Measurements from ENCODE around the gene RPS27L.

The RPS27L gene

DNA sequence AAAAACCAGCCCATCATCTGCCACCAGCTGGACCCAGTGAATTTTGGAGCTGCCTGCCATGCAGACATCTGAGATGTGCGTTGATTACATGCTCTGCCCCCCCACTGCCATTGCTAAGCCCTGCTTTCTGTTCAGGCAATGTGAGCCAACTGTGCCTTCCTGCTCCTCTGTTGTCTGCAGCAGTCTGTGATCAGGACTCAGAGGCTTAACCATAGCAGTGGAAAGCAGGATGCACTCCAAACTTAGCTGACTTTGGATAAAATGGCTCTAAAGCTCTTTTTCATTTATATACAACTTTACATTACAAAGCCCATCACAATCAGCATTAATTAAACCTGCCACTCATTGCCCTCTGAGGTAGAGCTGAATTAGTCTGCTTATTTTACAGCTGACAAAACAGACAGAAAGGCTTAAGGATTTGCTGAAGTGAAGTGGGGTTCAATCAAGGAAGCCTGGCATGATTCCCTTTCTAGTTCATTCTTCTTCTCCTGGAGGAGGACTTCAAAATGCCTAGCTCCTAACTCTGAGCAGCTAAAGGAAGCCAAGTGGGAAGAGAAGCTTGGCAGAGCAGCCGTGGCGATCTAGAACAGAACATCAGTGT lies 15.7 kb upstream of the RPS27L start:
- TF ChIP-seq, protein P1, sequence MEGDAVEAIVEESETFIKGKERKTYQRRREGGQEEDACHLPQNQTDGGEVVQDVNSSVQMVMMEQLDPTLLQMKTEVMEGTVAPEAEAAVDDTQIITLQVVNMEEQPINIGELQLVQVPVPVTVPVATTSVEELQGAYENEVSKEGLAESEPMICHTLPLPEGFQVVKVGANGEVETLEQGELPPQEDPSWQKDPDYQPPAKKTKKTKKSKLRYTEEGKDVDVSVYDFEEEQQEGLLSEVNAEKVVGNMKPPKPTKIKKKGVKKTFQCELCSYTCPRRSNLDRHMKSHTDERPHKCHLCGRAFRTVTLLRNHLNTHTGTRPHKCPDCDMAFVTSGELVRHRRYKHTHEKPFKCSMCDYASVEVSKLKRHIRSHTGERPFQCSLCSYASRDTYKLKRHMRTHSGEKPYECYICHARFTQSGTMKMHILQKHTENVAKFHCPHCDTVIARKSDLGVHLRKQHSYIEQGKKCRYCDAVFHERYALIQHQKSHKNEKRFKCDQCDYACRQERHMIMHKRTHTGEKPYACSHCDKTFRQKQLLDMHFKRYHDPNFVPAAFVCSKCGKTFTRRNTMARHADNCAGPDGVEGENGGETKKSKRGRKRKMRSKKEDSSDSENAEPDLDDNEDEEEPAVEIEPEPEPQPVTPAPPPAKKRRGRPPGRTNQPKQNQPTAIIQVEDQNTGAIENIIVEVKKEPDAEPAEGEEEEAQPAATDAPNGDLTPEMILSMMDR (conservative IDR thresholded peaks at IDR 0.05; ENCODE audit: low read length): no peak
- no peak overlapping the region for H3K4me3 ChIP-seq (ENCODE audit: low read length)
- DNase-seq (ENCODE audit: low read depth): no peak

DNA sequence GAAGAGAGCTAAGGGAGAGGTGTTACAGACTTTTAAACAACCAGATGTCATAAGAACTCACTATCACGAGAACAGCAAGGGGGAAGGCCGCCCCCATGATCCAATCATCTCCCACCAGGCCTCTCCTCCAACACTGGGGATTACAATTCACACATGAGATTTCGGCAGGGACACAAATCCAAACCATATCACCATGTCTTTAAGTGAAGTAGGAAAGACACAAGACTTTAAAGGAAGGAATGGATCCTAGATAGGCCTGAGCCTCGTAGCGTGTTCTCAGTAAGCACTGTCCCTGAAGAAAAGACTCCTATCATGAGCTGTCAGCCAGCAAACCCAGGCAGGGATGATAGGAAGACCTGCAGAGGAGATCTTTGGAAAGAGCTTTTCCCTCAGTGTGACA lies 15.1 kb upstream of the RPS27L start:
- no peak for DNase-seq (ENCODE audit: low read depth)
- no peak overlapping the region for H3K4me3 ChIP-seq (ENCODE audit: low read length)

DNA sequence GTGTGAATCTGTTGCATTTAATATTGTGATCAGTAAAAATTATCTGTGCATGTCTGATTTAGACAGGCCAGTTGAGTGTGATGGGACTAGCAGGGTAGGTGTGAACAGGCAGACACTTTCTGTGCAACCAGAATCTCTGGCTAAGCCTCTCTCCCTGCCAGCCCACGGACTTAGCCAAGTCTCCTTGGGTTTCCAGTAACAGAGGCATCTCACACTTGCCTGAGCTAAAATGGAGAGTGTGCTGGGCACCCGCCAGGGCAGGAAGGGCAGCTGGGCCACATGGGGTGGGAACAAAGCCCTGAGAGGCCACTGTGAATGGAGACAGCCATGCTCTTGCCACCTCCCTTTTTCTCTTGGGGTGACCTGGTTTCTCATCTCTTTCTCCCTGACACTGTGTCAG lies 12.5 kb upstream of the RPS27L start:
- H3K4me3 ChIP-seq (ENCODE audit: low read length): no peak overlapping the region
- DNase-seq (ENCODE audit: low read depth): no peak
- TF ChIP-seq, protein P1 (conservative IDR thresholded peaks at IDR 0.05; ENCODE audit: low read length): no peak

More for the DNA sequence above, 15.1 kb upstream of the RPS27L start:
- TF ChIP-seq, protein P1 (conservative IDR thresholded peaks at IDR 0.05; ENCODE audit: low read length): no peak

DNA sequence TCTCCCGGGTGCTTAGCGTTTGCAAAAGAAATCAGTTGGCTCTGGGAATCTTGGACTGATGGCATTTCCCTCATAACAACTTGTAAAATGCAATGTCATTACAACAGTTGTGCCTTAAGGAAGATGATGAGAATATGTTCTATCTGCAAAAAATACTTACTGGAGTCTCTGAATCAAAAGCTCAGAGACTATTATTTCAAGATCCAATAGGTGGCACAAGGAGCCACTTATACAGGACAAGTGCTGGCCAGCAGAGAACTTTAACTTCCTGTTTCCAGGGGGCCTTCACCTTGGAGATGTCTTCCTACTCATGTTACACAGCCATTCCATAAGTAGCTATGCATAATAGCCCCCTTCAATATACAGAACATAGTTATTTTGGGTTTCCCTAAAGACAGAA lies 8.9 kb upstream of the RPS27L start:
- DNase-seq (ENCODE audit: low read depth): peak; percentile 21
- no peak overlapping the region for H3K4me3 ChIP-seq (ENCODE audit: low read length)
- TF ChIP-seq, protein P1 (conservative IDR thresholded peaks at IDR 0.05; ENCODE audit: low read length): peak; percentile 19; the same call in 1 of the 2 replicates

DNA sequence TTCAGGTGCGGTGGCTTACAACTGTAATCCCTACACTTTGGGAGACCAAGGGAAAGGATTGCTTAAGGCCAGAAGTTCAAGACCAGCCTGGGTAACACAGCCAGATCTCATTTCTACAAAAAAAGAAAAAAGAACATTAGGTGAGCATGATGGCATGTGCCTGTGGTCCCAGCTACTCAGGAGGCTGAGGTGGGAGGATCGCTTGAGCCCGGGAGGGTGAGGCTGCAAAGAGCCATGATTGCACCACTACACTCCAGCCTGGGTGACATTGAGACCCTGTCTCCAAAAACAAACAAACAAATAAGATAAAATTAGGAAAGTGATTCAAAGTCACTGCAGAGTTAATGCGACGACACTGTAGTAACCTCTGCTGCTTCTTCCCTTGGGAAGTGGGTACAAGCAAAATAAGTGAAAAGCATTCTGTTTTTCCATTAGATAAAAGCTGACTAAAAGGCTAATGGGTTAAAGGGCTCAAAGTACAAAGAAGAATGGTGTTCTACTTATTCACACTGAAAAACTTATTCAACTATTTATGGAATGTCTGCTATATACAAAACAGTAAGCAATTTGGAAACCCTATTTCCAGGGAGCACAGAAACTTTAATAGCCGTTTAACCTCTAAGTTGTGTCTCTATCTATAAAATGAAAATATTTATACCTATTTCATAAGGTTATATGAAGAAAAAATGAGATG lies 8.0 kb upstream of the RPS27L start:
- H3K4me3 ChIP-seq (ENCODE audit: low read length): no peak overlapping the region
- TF ChIP-seq, protein P1 (conservative IDR thresholded peaks at IDR 0.05; ENCODE audit: low read length): no peak
- peak; percentile 42 for DNase-seq (ENCODE audit: low read depth)

DNA sequence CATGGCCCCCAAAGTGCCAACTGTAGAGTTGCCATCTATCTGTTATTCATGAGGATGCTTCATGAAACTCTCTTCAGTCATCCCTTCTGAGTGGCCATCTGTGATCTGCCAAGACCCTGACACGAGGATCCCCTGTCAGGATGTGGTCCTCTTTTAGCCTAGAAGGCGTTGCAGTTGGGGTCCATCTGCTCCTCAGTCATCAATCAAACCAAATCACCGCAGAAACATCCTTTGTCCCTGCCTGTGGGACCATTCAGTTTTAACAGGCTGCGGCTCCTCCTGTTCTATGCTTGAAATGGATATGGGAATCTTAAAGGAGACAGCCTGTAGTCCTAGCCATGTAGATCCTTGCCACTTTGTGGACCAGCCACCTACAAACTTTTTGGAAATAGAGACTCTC lies 5.9 kb upstream of the RPS27L start:
- H3K4me3 ChIP-seq (ENCODE audit: low read length): no peak overlapping the region
- TF ChIP-seq, protein P1 (conservative IDR thresholded peaks at IDR 0.05; ENCODE audit: low read length): no peak
- no peak for DNase-seq (ENCODE audit: low read depth)

DNA sequence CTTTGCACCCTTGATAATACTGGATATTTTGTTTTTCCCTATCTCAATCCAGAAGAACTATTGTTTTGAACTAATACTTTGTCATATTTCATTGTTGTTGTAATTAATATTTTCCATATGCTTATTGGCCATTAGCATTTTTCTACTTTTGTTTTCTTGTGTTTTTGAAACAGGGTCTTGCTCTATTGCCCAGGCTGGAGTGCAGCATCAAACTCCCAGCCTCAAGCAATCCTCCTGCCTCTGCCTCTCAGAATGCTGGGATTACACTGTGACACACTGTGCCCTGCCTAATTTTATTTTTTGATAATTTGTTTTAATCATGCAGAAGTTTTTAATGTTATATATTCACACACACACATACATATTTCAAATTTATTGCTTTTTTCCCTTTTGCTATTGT lies 3.4 kb upstream of the RPS27L start:
- TF ChIP-seq, protein P1 (conservative IDR thresholded peaks at IDR 0.05; ENCODE audit: low read length): no peak
- no peak for DNase-seq (ENCODE audit: low read depth)
- no peak overlapping the region for H3K4me3 ChIP-seq (ENCODE audit: low read length)

All from AG10803 (cell line).